KG1 (cell line): ENCODE results near the gene UMODL1.

Experiments used
- DNase-seq: peaks from one replicate; lab custom pipeline; 2025; lab: John Stamatoyannopoulos, UW

UMODL1 gene

DNA sequence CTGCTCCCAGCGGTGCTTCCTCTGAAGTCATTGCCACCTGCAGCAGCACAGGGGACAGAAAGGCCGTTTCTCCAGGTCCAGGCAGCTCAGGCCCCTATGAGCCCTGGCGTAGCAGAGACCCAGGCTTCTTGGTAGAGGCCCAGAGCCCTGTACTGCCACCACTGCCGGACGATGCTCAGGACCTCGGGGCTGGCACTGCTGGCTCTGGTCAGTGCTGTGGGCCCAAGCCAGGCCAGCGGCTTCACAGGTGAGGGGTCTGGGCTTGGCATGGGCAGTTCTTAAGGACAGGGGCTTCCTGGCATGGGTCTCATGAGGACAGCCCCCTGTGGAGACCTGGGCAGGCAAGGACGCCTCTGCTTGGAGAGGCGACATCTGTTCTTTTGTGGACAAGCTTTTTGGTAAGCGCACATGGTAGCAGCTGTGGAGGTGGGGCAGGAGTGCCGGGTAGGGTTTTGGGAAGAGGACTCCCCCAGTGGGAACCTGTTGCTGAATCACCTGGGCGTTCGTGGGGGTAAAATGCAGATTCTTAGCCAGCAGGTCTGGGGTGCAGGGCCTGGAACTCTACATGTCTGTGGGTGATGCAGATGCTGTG is at the start of gene UMODL1:
Gene UMODL1 (plus strand): TSS at position 172 of the 592 bp plus-strand sequence. CDS start 0 bp downstream, at position 172.
- no peak for DNase-seq

DNA sequence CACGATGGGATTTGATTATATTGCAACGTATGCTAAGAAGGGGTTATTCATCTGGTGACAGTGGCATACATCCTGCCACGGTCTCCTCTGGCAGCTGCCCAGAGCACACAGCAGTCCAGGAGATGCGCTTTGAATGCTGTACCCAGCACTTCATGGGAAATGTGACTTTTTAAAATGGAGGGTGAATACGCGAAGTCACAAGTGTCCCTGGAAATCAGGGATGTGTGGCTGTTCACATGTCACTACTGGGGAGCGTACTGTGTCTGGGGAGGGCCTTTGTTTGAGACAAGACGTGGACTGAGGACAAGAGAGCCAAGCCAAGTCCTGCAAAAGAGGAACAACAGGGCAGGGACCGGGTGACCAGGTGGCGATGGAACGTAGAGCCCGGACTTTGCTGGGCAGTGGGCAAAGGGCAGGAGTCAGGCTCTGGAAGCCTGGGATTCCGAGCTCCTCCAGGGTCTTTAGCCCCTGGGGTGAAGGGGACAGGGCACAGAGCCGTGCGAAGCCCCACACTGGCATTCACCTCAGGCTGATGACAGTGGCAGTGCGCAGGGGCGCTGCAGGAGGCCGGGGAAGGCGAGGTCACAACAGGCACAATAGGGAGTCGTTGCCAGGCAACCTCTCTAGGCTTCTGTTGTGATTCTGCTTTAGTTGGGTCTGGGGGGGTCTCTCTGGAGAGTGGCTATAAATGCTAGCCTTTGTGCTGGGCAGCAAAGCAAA is 49.6 kb upstream of the UMODL1 start:
- no peak for DNase-seq

DNA sequence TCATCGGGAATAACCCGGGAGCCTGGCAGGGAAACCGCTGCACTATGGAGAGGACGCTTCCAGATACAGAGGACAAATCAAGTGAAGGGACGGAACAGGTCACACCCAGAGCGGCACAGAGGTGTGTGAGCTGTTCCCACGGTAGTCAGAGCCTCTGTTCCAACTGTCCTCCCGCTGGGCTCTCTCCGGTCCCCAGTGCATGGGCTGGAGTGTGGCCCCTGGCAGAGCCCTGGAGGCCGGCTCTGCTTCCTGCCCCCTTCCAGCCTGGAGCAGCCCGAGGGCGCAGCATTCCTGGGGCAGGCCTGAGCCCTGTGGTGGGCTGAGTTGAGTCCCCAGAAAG is 49.1 kb upstream of the UMODL1 start:
- DNase-seq = no peak

- DNase-seq = no peak
Measured at GRCh38 chr21:42022906-42023305, 48.2 kb upstream of the UMODL1 start.

DNA sequence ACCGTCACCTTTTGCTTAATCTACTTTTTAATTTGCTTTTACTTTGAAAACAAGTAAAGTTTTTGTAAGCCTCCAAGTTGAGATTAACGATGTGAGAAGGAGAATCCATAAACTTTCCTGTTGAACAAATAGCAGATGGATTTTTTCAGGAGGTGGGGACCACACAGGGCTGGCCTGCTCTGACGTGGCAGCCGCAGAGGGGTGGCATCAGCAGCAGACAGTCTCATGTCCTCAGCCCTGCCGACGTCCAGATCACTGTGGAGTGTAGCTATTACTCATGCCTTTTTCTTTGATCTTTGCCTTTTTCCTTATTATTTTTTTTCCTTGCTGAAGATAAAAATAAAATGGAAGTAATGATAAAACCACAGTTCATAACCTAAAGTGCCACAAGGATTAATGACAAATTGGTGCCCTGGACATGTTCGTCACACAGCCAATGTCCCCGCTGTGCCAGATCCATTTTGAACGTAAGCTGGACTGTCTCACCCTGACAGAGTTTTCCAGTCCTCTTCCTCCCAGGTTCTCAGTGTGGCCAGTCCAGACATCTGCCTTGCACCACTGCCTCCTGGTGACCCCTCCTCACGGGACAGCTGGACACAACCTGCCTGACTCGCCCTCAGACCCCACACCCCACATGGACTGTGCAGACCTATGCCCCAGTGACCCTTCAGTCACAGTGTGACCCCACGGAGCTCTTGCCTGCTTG is 45.6 kb upstream of the UMODL1 start:
- DNase-seq = no peak

GRCh38 chr21:42026082-42026435 is 45.1 kb upstream of the UMODL1 start:
- DNase-seq = no peak

GRCh38 chr21:42027085-42027821 is 43.9 kb upstream of the UMODL1 start:
- no peak for DNase-seq

DNA sequence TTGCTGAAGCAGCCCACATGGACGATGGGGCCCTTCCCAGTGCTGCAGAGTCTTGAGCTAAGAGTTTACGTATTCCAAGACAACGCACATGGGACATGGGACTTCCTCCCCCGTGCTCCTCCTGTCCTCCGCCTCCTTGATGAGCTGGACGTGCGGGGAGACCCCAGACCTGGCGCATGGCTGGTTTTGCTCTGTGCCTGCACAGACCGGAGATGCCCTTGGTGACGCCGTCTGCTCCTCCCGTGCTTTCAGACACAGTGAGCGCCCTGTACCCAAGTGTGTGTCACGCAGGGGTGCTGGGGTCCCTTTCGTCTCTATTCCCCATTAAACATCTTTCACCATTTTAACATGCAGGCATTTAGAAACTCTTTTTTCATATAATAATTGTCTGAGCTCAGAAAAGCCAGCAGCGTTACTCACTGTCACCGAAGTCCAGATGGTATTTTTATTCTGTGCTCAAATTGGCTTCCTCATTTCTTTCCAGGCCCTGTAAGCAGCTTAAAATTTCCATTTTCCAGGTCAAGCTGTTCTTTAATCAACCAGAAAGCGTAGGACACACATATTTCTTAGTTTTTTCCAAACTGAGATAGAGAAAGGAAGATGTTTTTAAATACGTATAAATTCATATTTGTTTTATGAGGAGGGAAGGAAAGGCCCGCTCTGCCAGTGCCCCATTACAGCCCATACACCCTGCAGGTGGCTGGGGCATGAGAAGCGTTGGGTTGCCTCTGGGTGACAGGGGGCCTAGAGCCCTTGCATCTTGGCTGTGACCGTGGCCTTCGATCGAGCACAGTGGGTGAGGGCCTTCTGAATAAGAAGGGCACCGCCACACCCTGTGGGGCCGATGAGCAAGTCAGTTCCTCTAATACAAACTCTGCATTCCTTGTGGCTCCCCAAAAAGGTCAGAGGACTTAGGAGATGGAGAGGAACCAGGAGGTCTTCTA is 43.0 kb upstream of the UMODL1 start:
- DNase-seq = no peak

GRCh38 chr21:42028766-42029425 is 42.2 kb upstream of the UMODL1 start:
- no peak for DNase-seq

- no peak for DNase-seq
Measured at GRCh38 chr21:42030311-42030710, 40.8 kb upstream of the UMODL1 start.

GRCh38 chr21:42031241-42031640 is 39.9 kb upstream of the UMODL1 start:
- no peak for DNase-seq

DNA sequence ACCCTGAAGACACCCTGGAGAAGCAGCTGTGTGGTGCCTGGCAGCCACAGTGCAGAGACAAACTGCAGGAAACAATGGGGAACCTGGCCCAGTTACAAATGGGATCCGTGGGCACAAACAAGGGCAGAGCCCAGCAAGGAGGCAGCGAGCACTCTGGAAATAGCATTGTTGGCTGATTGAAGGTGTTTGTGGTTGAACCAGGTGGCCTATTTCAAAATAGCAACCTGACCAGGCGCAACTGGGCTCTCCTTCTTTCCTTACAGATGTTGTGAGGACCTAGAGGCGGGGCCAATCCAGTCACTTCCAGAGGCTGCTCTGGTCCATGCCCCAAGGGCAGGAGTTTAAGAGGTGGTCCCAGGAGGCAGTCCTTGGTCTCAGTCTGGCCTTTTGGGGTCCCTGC is 39.3 kb upstream of the UMODL1 start:
- no peak for DNase-seq

DNA sequence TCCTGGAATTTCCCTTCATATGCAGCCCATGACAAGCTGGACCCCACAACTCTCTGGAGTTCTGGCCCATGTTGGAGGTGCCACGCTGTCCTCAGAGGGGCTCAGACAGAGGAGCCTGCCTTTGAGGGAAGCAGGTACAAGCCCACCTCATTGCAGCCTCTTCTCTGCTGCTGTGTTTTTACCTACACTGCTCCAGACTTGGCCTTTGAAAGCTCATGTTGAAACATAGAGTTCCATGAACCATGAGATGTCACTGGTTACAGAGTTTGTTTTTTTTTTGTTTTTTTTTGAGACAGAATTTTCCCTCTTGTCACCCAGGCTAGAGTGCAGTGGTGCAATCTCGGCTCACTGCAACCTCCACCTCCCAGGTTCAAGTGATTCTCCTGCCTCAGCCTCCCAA is 38.9 kb upstream of the UMODL1 start:
- no peak for DNase-seq

DNA sequence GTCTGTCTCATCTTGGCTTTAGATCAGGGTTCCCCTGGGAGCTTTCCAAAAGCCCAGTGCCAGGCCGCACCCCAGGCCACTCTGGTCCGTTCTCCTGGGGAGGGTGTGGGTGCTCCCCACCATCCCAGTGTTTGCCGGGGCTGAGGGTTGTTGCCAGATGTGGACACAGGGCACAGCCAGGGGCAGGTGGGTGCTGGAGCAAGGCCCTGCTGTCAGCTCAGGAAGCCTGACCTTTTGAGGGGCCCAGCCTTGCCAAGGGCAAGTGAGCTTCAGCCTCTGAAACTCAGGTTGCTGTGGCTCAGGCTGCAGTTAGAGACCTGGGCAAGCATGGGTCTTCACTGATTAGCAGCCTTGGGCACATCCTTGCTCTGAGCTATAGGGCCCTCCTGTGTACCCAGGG is 38.1 kb upstream of the UMODL1 start:
- no peak for DNase-seq

GRCh38 chr21:42036313-42036712 is 34.8 kb upstream of the UMODL1 start:
- DNase-seq = no peak

GRCh38 chr21:42037516-42037915 is 33.6 kb upstream of the UMODL1 start:
- no peak for DNase-seq

DNA sequence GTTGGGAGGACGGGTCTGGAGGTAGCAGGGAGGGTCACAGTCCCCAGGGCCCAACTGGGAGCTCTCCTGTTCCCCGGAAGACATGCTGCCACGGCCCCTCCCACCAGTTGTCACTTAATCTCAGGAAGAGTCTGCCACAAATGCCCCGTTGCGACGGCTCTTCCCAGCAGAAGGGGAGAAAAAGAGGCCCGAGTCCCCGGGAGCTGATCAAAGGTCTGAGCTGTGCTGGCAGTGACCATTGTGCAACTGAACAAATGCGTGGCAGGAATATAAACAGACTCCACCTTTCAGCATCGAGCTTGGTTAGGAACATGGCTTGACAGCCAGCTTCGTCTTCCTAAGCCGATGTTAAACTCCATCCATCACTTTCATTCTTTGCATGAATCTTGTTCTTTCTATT is 33.2 kb upstream of the UMODL1 start:
- no peak for DNase-seq

DNA sequence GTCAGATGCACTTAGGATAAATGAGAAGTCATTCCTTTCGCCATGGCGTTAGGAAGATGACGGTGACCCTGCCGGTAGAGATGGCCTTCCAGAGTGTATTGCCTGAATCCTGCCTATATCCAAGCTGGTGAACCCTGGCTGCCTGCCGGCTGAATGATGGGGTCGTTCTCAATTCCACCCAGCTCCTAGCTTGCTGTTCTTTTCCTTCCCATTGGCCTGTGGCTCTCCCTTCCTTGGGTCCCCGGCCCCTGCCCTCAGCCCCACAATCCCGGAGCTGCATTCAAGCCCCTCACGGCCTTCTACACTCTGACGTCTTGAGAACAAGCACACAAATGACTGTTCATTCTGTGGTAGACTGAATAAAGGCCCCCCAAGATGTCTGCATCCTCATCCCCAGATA is 32.7 kb upstream of the UMODL1 start:
- DNase-seq = no peak

DNA sequence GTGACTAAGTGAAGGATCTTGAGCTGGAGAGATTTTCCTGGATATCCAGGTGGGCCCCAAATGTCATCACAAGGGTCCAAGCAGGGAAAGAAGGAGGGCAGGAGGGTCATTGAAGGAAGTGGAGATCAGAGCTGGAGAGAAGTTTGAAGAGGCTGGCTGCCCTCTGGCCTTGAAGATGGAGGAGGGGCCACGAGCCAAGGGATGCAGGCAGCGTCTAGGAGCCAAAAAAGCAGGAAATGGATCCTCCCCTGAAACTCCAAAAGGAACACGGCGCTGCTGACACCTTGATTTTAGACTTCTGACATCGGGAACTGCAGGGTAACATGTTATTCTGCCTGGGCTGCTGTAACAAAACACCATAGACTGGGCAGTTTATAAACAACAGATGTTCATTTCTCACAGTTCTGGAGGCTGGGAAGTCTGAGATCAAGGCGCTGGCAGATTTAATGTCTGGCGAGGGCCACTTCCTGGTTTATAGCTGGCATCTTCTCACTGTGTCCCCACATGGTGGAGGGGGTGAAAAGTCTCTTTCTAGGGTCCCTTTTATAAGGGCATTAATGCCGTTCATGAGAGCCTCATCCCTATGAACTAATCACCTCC is 32.2 kb upstream of the UMODL1 start:
- no peak for DNase-seq

DNA sequence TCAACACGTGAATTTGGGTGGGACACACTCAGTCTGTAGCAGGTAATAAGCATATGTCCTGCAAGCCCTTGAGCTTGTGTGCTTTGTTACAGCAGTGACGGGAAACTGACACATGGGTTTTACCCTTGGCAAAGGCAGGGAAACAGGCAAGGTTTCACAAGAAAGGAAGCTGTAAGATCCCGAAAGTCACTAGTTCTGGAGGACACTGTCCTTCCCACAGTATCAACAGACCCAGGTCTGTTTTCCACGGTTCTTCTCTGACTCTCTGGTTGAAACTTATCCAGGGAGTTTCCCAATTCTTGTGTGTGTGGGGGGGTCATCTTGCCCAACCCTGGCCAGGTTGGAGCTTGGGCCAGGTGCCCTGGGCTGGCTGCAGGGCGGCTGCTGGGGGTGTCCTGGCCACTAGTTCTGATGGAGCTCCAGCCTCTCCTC is 31.6 kb upstream of the UMODL1 start:
- no peak for DNase-seq

- no peak for DNase-seq
Measured at GRCh38 chr21:42039911-42040351, 31.2 kb upstream of the UMODL1 start.
